ENCODE measurements around the gene STK11. TPM values are rescaled to one million over a fixed set of nuclear protein-coding genes. Genes with fewer than 3 reads are reported as not detected.

Gene STK11
- total RNA-seq, 2 experiments from 2014 or later: 66.4 to 74.3 TPM

GRCh38 chr19:1163934-1164683 lies 41.5 kb upstream of the STK11 start:
- Mint-ChIP-seq H3K4me1 (ENCODE audit: low read depth) (peaks cover 9% of the 10 kb centered on the region), H3K27me3 (no peaks in the 10 kb centered on the region), H3K36me3 (no peaks in the 10 kb centered on the region), H3K9me3 (no peaks in the 10 kb centered on the region), H3K4me3 (no peak overlapping the region), H3K27ac (no peak overlapping the region)
- no peak for DNase-seq
- intact Hi-C loops (cut with micrococcal nuclease): no loop called here
- CTCF ChIA-PET: no interaction called here
- POLR2A ChIA-PET: no interaction called here

- DNase-seq: no peak
- Mint-ChIP-seq H3K4me1 (ENCODE audit: low read depth) (peaks cover 13% of the 10 kb centered on the region), H3K27ac (no peak overlapping the region), H3K9me3 (no peaks in the 10 kb centered on the region), H3K27me3 (no peaks in the 10 kb centered on the region), H3K4me3 (no peak overlapping the region), H3K36me3 (no peaks in the 10 kb centered on the region)
- POLR2A ChIA-PET: no interaction called here
- intact Hi-C loops (cut with micrococcal nuclease): no loop called here
- CTCF ChIA-PET: no interaction called here
Measured at GRCh38 chr19:1164684-1165531, 40.7 kb upstream of the STK11 start.

- H3K36me3 Mint-ChIP-seq: peaks cover 7% of the 10 kb centered on the region
- no peaks in the 10 kb centered on the region for H3K9me3 Mint-ChIP-seq
- H3K27ac Mint-ChIP-seq: no peak overlapping the region
- intact Hi-C loops (cut with micrococcal nuclease): no loop called here
- H3K27me3 Mint-ChIP-seq: no peaks in the 10 kb centered on the region
- ChIA-PET CTCF (no interaction called here), POLR2A (no interaction called here)
- H3K4me1 Mint-ChIP-seq (ENCODE audit: low read depth): peaks cover 25% of the 10 kb centered on the region
- DNase-seq: no peak
- no peak overlapping the region for H3K4me3 Mint-ChIP-seq
Measured at GRCh38 chr19:1166872-1167573, 38.6 kb upstream of the STK11 start.

GRCh38 chr19:1167687-1168571 lies 37.6 kb upstream of the STK11 start:
- Mint-ChIP-seq H3K4me1 (ENCODE audit: low read depth) (peaks cover 25% of the 10 kb centered on the region), H3K9me3 (no peaks in the 10 kb centered on the region), H3K27me3 (no peaks in the 10 kb centered on the region), H3K4me3 (no peak overlapping the region), H3K27ac (no peak overlapping the region), H3K36me3 (peaks cover 7% of the 10 kb centered on the region)
- ChIA-PET CTCF (no interaction called here), POLR2A (interaction anchor here (0.6 kb wide), 1 partner anchor 9 kb away, joined by 3 read pairs; no protein-coding TSS in a partner anchor)
- no peak for DNase-seq
- intact Hi-C loops (cut with micrococcal nuclease): no loop called here

GRCh38 chr19:1168572-1169410 lies 36.8 kb upstream of the STK11 start:
- Mint-ChIP-seq H3K4me1 (ENCODE audit: low read depth) (peaks cover 23% of the 10 kb centered on the region), H3K27me3 (no peaks in the 10 kb centered on the region), H3K9me3 (no peaks in the 10 kb centered on the region), H3K36me3 (peaks cover 10% of the 10 kb centered on the region), H3K27ac (no peak overlapping the region), H3K4me3 (no peak overlapping the region)
- ChIA-PET POLR2A (no interaction called here), CTCF (interaction anchor here (0.6 kb wide), 1 partner anchor 26 kb away, joined by 4 read pairs; no protein-coding TSS in a partner anchor)
- intact Hi-C loops (cut with micrococcal nuclease): no loop called here
- no peak for DNase-seq

- no peak overlapping the region for H3K27ac Mint-ChIP-seq
- H3K36me3 Mint-ChIP-seq: peaks cover 10% of the 10 kb centered on the region
- intact Hi-C loops (cut with micrococcal nuclease): no loop called here
- ChIA-PET POLR2A (no interaction called here), CTCF (interaction anchor here (0.6 kb wide), 2 partner anchors 26 to 1934 kb away, joined by 3 to 4 read pairs; no protein-coding TSS in a partner anchor)
- no peaks in the 10 kb centered on the region for H3K27me3 Mint-ChIP-seq
- H3K4me3 Mint-ChIP-seq: no peak overlapping the region
- H3K9me3 Mint-ChIP-seq: no peaks in the 10 kb centered on the region
- peaks cover 25% of the 10 kb centered on the region for H3K4me1 Mint-ChIP-seq (ENCODE audit: low read depth)
- no peak for DNase-seq
Measured at GRCh38 chr19:1169411-1169791, 36.2 kb upstream of the STK11 start.

- peak overlapping the region; percentile 42 for H3K27ac Mint-ChIP-seq
- no peaks in the 10 kb centered on the region for H3K27me3 Mint-ChIP-seq
- intact Hi-C loops (cut with micrococcal nuclease): no loop called here
- POLR2A ChIA-PET: no interaction called here
- no peak for DNase-seq
- H3K4me3 Mint-ChIP-seq: no peak overlapping the region
- no peaks in the 10 kb centered on the region for H3K9me3 Mint-ChIP-seq
- peaks cover 31% of the 10 kb centered on the region for H3K4me1 Mint-ChIP-seq (ENCODE audit: low read depth)
- CTCF ChIA-PET: interaction anchor here (0.6 kb wide), 1 partner anchor 1933 kb away, joined by 3 read pairs; no protein-coding TSS in a partner anchor
- H3K36me3 Mint-ChIP-seq: peaks cover 10% of the 10 kb centered on the region
Measured at GRCh38 chr19:1169921-1170885, 35.4 kb upstream of the STK11 start.

GRCh38 chr19:1170938-1171754 lies 34.4 kb upstream of the STK11 start:
- intact Hi-C loops (cut with micrococcal nuclease): no loop called here
- Mint-ChIP-seq H3K4me3 (peak overlapping the region; percentile 30), H3K27me3 (no peaks in the 10 kb centered on the region), H3K9me3 (no peaks in the 10 kb centered on the region), H3K27ac (peak overlapping the region; percentile 42), H3K36me3 (peaks cover 10% of the 10 kb centered on the region), H3K4me1 (ENCODE audit: low read depth) (peaks cover 35% of the 10 kb centered on the region)
- POLR2A ChIA-PET: no interaction called here
- CTCF ChIA-PET: interaction anchor here (1.0 kb wide), 1 partner anchor 57 kb away, joined by 3 read pairs; no protein-coding TSS in a partner anchor
- DNase-seq: no peak

GRCh38 chr19:1171755-1172352 lies 33.7 kb upstream of the STK11 start:
- H3K36me3 Mint-ChIP-seq: peaks cover 10% of the 10 kb centered on the region
- H3K27me3 Mint-ChIP-seq: no peaks in the 10 kb centered on the region
- DNase-seq: no peak
- no peaks in the 10 kb centered on the region for H3K9me3 Mint-ChIP-seq
- no peak overlapping the region for H3K4me3 Mint-ChIP-seq
- intact Hi-C loops (cut with micrococcal nuclease): no loop called here
- POLR2A ChIA-PET: no interaction called here
- peaks cover 35% of the 10 kb centered on the region for H3K4me1 Mint-ChIP-seq (ENCODE audit: low read depth)
- H3K27ac Mint-ChIP-seq: peak overlapping the region; percentile 58
- CTCF ChIA-PET: interaction anchor here (1.0 kb wide), 1 partner anchor 58 kb away, joined by 3 read pairs; no protein-coding TSS in a partner anchor
